Muscle layer of duodenum (tissue), 2 donors: ENCODE measurements around the gene STARD10.
"Not testable (repeated sequence)": the region's sequence is repeated elsewhere in the genome, so short reads cannot be mapped to it uniquely, and the experiment has no call there.

Experiments used
- H3K27ac ChIP-seq: one replicate; pipeline ENCODE4 v1.7.0; 2013; ENCODE audit warnings: mild to moderate bottlenecking, low read length
- H3K27me3 ChIP-seq: one replicate; pipeline ENCODE4 v1.7.0; 2013; ENCODE audit warnings: low read depth, mild to moderate bottlenecking, control low read depth, low read length
- H3K36me3 ChIP-seq, 2 donors: one replicate each; pipeline ENCODE4 v1.7.0; 2013; ENCODE audit warnings: low read length in 2 of 2, control low read depth in 1 of 2, mild to moderate bottlenecking in 1 of 2; ENCODE audit not compliant: insufficient read depth in 2 of 2, control insufficient read depth in 1 of 2
- H3K4me1 ChIP-seq, 2 donors: one replicate each; pipeline ENCODE4 v1.7.0; 2013; ENCODE audit warnings: low read length in 2 of 2, mild to moderate bottlenecking in 2 of 2, control low read depth in 1 of 2, moderate library complexity in 1 of 2; ENCODE audit not compliant: insufficient read depth in 2 of 2, control insufficient read depth in 1 of 2
- H3K4me3 ChIP-seq, 2 donors: one replicate each; pipeline ENCODE4 v1.7.0; 2013; ENCODE audit warnings: low read length in 2 of 2, low read depth in 1 of 2, mild to moderate bottlenecking in 1 of 2
- H3K9me3 ChIP-seq, 2 donors: one replicate each; pipeline ENCODE4 v1.7.0; 2013; ENCODE audit warnings: low read length in 2 of 2, control low read depth in 1 of 2, mild to moderate bottlenecking in 1 of 2; ENCODE audit not compliant: control insufficient read depth in 1 of 2
- donor health status: healthy.

Gene STARD10

DNA sequence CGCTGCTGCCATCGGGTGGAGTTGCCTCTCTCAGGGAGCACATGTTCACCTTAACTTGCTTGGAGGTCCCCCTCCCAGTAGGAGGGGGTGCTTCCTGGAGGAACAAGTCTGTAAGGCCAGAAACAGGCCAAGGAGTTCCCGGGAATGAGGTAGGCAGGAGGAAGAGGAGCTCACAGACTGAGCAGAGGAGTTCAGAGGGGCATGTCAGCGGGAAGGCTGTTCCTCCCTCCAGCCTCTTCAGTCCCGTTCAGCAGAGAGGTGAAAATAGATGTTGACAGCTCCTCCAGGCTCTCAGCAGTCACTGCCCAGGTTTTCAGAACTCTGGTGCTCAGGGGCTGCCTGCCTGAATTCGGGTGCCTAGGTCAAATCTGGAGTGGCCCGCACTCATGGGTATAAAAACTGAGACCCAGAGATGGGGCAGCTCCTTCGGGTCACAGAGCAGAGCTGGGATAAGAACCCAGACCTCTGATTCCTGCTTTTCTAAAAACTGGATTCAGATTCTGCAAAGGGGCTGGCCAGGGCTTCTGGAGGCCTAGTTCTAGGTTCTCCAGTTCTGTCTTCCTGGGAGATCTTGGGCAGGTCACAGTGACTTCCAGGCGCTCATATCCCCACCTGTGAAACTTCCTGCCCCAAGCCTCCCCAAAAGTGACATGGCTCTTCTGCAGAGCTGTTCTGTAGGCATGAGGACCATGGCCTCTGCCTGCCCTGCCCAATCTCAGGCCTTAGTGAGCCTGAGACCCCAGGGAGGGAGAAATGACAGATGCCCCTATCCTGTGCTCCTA lies 38.6 kb upstream of the STARD10 start:
- Histone ChIP-seq H3K9me3 (no peaks in the 10 kb centered on the region), H3K27ac (no peak overlapping the region), H3K4me1 (peaks cover 11 to 13% of the 10 kb centered on the region in 2 donors), H3K36me3 (peaks cover 8 to 17% of the 10 kb centered on the region in 2 donors), H3K27me3 (no peaks in the 10 kb centered on the region), H3K4me3 (no peak overlapping the region)

DNA sequence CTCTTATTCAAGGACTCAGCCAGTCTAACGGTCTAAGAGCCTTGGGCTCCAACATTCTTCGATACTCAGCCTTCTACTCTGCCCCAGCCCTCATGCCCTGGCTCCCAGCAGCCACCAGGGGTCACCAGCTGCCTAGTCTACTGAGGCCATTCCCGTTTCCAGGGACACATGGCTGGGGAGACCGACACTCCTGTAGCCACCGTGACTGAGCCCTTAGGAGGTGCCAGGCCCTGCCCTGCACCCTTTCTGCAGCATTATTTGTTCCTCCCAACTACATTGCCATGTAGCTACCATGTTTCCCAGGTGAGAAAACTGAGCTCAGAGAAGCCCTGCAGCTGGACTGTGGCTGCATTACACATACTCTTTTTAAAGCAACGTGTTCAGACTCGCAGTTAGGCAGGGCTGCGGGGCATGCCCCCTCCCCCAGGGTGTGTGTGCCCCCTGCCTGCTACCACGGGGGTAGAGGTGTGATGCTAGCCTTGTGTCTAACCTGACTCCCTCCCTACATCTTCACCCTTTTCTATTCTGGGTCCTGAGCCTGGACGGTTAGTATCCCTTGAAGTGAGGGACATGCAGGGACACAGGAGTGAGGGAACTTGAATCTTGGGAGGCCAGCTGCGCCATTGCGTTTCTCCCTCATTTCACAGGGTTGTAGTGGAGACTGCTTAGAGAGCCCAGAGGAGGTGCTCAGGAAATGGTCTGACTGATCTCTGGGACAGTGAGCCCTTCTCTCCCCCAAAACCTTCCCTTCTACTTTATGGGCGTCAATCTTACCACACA lies 37.9 kb upstream of the STARD10 start:
- Histone ChIP-seq H3K27ac (no peak overlapping the region), H3K4me3 (no peak overlapping the region), H3K4me1 (peaks cover 11 to 13% of the 10 kb centered on the region in 2 donors), H3K27me3 (no peaks in the 10 kb centered on the region), H3K9me3 (no peaks in the 10 kb centered on the region), H3K36me3 (peaks cover 8 to 13% of the 10 kb centered on the region in 2 donors)

DNA sequence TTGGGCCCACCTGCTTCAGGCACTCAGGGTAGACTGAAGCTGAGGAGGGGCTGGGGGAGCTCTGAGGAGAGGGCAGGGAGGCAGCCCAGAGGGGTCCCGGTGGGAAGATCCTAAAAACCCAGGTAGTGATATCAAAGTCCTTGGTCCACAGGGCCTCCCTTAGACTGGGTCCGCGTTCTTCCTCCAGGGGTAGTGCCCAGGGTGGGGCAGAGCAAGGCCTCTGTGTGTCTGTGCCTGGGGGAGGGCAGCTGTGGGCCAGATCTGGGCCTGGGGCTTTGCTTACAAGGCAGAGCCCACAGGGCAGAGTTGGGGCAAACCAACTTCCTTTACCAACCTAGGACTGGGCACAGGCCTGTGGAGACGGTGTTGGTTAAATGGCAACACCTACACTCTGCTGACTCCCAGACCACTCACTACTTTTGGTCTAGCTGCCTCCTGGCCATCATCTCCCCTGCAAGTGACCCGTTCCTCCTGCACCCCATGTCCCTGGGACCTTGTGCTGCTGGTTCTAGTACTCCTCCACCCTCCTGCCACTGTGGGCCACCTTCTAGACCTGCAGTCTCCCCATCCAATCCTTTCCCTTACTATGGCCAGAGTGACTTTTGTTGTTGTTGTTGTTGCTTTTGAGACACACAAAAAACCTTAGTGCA lies 36.2 kb upstream of the STARD10 start:
- no peaks in the 10 kb centered on the region for H3K9me3 ChIP-seq
- H3K4me3 ChIP-seq, result no peak overlapping the region
- peaks cover 8 to 18% of the 10 kb centered on the region in 2 donors for H3K36me3 ChIP-seq
- H3K27me3 ChIP-seq, result no peaks in the 10 kb centered on the region
- no peak overlapping the region for H3K27ac ChIP-seq
- H3K4me1 ChIP-seq, result peaks cover 5 to 13% of the 10 kb centered on the region in 2 donors

DNA sequence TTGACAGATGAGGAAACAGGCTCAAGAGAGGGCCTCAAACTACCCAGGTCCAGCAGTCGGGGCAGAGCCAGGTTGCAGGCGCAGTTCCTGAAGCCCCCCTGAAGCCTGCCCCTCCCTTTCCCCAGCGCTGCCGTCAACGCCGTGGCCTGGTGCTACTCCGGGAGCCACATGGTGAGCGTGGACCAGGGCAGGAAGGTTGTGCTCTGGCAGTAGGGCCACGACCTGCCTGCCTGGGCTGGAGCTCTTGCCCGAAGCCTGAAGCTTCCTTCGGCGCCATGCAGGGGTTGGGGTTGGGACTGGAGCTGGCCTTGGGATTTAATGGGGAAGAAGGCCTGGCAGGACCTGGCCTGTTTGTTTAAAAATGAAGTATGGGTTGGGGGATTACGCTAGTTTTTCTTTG lies 35.3 kb upstream of the STARD10 start:
- peaks cover 2 to 13% of the 10 kb centered on the region in 2 donors for H3K4me1 ChIP-seq
- no peak overlapping the region for H3K27ac ChIP-seq
- peaks cover 8 to 18% of the 10 kb centered on the region in 2 donors for H3K36me3 ChIP-seq
- no peaks in the 10 kb centered on the region for H3K27me3 ChIP-seq
- H3K4me3 ChIP-seq, result no peak overlapping the region
- H3K9me3 ChIP-seq, result no peaks in the 10 kb centered on the region

DNA sequence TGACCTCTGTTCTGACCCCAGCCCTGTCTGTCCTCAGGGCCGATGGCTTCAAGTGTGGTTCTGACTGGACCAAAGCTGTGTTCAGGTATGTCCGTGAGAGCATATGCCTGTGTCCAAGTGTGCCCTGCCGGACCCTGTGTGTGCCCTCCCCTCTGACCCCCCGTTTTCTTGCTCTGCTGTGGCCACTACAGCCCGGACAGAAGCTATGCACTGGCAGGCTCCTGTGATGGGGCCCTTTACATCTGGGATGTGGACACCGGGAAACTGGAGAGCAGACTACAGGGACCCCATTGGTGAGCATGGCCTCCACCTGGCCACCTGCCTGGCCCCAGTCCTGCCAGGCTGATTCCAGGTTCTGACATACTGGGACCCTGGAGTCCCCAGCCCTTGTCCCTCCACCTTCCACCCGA lies 34.9 kb upstream of the STARD10 start:
- H3K4me1 ChIP-seq, result peaks cover 0 to 13% of the 10 kb centered on the region in 2 donors
- H3K27me3 ChIP-seq, result no peaks in the 10 kb centered on the region
- H3K9me3 ChIP-seq, result no peaks in the 10 kb centered on the region
- peaks cover 8 to 18% of the 10 kb centered on the region in 2 donors for H3K36me3 ChIP-seq
- H3K4me3 ChIP-seq, result no peak overlapping the region
- H3K27ac ChIP-seq, result no peak overlapping the region

DNA sequence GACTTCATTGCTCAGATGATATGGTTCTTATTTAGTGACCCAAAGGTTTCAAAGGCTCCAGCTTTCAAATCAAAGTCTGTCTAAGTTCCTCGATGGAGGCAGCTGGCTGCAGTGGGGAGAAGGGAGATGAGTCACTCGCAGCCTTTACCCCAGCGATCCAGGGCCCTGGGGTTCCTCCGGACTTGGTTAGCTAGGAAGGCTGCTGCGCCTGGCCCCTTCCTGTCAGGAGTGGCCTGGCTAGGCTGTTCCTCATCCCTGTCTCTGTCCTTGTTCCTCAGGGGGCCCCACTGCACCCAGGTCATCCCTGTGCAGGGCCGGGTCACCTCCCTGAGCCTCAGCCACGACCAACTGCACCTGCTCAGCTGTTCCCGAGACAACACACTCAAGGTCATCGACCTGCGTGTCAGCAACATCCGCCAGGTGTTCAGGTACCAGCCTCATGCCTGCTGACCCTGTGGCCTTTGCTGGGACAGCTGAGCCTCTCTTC lies 34.3 kb upstream of the STARD10 start:
- no peak overlapping the region for H3K4me3 ChIP-seq
- H3K36me3 ChIP-seq, result peaks cover 7 to 18% of the 10 kb centered on the region in 2 donors
- no peaks in the 10 kb centered on the region for H3K27me3 ChIP-seq
- no peaks in the 10 kb centered on the region for H3K9me3 ChIP-seq
- H3K27ac ChIP-seq, result no peak overlapping the region
- H3K4me1 ChIP-seq, result peaks cover 0 to 13% of the 10 kb centered on the region in 2 donors

DNA sequence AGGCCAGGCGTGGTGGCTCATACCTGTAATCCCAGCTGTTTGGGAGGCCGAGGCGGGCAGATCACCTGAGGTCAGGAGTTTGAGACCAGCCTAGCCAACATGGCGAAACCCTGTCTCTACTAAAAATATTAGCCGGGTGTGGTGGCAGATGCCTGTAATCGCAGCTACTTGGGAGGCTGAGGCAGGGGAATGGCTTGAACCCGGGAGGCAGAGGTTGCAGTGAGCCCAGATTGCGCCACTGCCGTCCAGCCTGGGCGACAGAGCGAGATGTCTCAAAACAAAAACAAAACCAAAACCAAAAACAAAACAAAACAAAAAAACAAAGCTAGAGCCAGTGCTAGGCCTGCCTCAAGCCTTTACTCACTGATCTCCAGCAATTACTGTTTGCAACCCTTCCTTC lies 33.8 kb upstream of the STARD10 start:
- H3K27ac ChIP-seq, H3K27me3 ChIP-seq, H3K4me3 ChIP-seq, H3K9me3 ChIP-seq: not testable (repeated sequence)
- Histone ChIP-seq H3K4me1 (peaks cover 0 to 13% of the 10 kb centered on the region in 2 donors), H3K36me3 (peaks cover 4 to 18% of the 10 kb centered on the region in 2 donors)

DNA sequence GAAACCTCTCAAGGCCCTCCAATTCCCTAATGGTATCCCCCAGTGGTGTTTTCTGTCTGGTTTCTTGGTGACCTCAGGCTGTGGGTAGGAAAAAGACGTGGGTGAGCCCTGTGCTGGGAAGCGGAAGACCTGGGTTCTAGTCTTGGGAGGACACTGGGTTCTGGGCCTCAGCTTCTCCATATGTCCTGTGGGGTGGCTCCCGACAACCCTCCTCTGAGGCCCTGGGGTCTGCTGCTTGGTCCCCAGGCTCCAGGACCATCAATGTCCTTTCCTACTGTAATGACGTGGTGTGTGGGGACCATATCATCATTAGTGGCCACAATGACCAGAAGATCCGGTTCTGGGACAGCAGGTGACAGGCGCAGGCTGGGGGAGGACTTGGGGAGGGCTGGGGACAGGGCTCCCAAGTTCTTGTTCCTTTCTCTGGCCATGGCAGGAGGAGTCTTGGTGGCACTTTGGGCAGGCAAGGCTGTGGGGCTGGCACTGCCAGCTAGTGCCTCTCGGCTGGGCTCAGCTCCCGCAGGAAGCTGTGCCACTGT lies 33.2 kb upstream of the STARD10 start:
- Histone ChIP-seq H3K27ac (no peak overlapping the region), H3K4me3 (no peak overlapping the region), H3K4me1 (peaks cover 0 to 9% of the 10 kb centered on the region in 2 donors), H3K9me3 (no peaks in the 10 kb centered on the region), H3K27me3 (no peaks in the 10 kb centered on the region), H3K36me3 (peaks cover 4 to 18% of the 10 kb centered on the region in 2 donors)

DNA sequence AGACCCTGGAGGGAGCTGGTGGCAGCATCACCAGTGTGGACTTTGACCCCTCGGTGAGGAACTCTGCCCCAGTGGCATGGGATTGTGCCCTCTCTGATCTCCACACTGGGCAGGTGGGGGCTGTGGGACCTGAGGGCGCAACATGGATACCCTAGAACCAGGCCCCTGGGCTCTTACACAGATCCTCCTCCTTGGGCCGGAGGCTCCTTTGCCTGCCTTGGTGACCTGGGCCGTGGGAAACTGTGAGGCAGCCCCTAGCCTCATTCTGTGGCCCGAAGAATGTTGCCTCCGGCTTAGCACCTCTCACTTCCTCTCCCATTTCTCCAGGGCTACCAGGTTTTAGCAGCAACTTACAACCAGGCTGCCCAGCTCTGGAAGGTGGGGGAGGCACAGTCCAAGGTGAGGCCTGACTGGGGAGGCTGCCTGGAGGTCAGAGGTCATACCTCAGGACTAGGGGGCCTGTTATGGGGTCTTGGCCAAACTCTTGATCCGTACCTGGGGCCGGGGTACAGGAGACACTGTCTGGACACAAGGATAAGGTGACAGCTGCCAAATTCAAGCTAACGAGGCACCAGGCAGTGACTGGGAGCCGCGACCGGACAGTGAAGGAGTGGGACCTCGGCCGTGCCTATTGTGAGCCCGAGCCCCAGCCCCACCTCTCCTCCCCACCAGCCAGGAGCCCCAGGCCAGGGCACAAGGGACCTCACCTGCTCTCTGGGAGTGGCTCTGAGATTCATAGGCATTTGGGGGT lies 32.5 kb upstream of the STARD10 start:
- Histone ChIP-seq H3K4me1 (peaks cover 0 to 8% of the 10 kb centered on the region in 2 donors), H3K27ac (no peak overlapping the region), H3K4me3 (no peak overlapping the region), H3K27me3 (no peaks in the 10 kb centered on the region), H3K36me3 (peaks cover 4 to 18% of the 10 kb centered on the region in 2 donors), H3K9me3 (no peaks in the 10 kb centered on the region)

DNA sequence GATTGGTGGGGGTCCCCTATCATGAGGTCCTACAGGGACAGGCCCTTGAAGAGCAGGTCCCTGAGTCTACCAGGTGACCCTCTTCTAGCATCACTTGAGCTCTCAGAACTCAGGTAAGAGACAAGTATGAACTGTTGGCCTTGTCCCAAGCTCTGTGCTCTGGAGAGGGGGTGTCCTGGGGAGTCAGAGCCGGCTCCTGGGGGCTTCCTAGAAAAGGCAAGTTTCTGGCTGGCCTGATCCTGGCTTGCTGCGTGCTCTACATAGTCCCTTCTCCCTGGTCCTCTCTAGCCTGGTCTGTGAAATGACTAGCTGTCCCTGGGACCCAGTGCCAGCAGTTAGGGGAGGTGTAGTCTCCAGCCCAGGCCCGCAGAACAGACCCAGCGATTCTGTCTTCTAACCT lies 31.8 kb upstream of the STARD10 start:
- H3K27ac ChIP-seq, result no peak overlapping the region
- no peaks in the 10 kb centered on the region for H3K9me3 ChIP-seq
- peaks cover 0 to 11% of the 10 kb centered on the region in 2 donors for H3K4me1 ChIP-seq
- H3K4me3 ChIP-seq, result no peak overlapping the region
- H3K36me3 ChIP-seq, result peaks cover 4 to 18% of the 10 kb centered on the region in 2 donors
- no peaks in the 10 kb centered on the region for H3K27me3 ChIP-seq
